HepG2 (cell line): ENCODE measurements around the gene SLFN12L. TPM values are rescaled to one million over a fixed set of nuclear protein-coding genes. Genes with fewer than 3 reads are reported as not detected.

Experiments used
- AKAP8 ChIP-seq: sonication (generic); formaldehyde crosslinking; IDR thresholded peaks from 2 replicates; pipeline ENCODE4 v1.5.1; 2020; ENCODE audit warnings: mild to moderate bottlenecking, missing genetic modification reagents
- ARID5B ChIP-seq: IDR thresholded peaks from 2 replicates; pipeline ENCODE4 v1.4.0; 2020; ENCODE audit warnings: mild to moderate bottlenecking, missing genetic modification reagents
- CHD2 ChIP-seq: IDR thresholded peaks from 2 replicates; pipeline ENCODE4 v1.6.1; 2011; ENCODE audit warnings: low read depth, low read length, improper control_type of control experiment
- DR1 ChIP-seq: sonication (generic); formaldehyde crosslinking; IDR thresholded peaks from 2 replicates; pipeline ENCODE4 v1.8.0; 2021; ENCODE audit warnings: mild to moderate bottlenecking, missing genetic modification reagents, inconsistent platforms
- ELF3 ChIP-seq: IDR thresholded peaks from 2 replicates; pipeline ENCODE4 v1.6.1; 2016; ENCODE audit warnings: missing genetic modification reagents, missing compliant biosample characterization
- GLMP ChIP-seq: sonication (generic); formaldehyde crosslinking; IDR thresholded peaks from 2 replicates; pipeline ENCODE4 v1.9.0; 2021; ENCODE audit warnings: missing genetic modification reagents, mild to moderate bottlenecking, borderline replicate concordance
- HMGXB4 ChIP-seq, 2 experiments: sonication (generic) in 1 of 2; formaldehyde crosslinking in 1 of 2; IDR thresholded peaks; 2 replicates each; pipeline versions ENCODE4 v1.4.0 to v1.6.1; 2018 to 2020; ENCODE audit warnings: missing genetic modification reagents in 2 of 2, borderline replicate concordance in 1 of 2, low read depth in 1 of 2, mild to moderate bottlenecking in 1 of 2, missing biosample characterization in 1 of 2
- HOXA9 ChIP-seq: sonication (generic); formaldehyde crosslinking; IDR thresholded peaks from 2 replicates; pipeline ENCODE4 v1.8.1; 2022; ENCODE audit warnings: missing genetic modification reagents, mild to moderate bottlenecking, moderate library complexity, borderline replicate concordance
- MLX ChIP-seq: IDR thresholded peaks from 2 replicates; pipeline ENCODE4 v1.6.1; 2016
- TCF7L2 ChIP-seq: IDR thresholded peaks from 2 replicates; pipeline ENCODE4 v1.6.1; 2011; ENCODE audit warnings: mild to moderate bottlenecking, low read depth, low read length, moderate library complexity
- TERF1 ChIP-seq: sonication (generic); formaldehyde crosslinking; IDR thresholded peaks from 2 replicates; pipeline ENCODE4 v1.8.0; 2022; ENCODE audit warnings: mild to moderate bottlenecking, missing genetic modification reagents, moderate library complexity
- YEATS4 ChIP-seq: sonication (generic); formaldehyde crosslinking; IDR thresholded peaks from 2 replicates; pipeline ENCODE4 v1.4.0; 2020; ENCODE audit warnings: missing genetic modification reagents, borderline replicate concordance
- ZNF510 ChIP-seq: sonication (generic); formaldehyde crosslinking; IDR thresholded peaks from 2 replicates; pipeline ENCODE4 v1.4.0; 2020; ENCODE audit warnings: low read depth, mild to moderate bottlenecking, missing genetic modification reagents
- polyA plus RNA-seq, 8 experiments: library from polyadenylated mRNA; depleted of rRNA in 3 of 8; stranded (reverse) in 7 of 8; unstranded in 1 of 8; fragments of >200 nt; fragmentation: Illumina TruSeq in 4 of 8; extraction: Trizol in 4 of 8; gene quantifications; 2 replicates each; pipeline versions ENCODE4 v1.2.1 to v1.2.3, GENCODE V29; 2011 to 2016; ENCODE audit warnings: low read depth in 4 of 8, missing spikeins in 1 of 8, mixed read lengths in 1 of 8; ENCODE audit not compliant: insufficient read depth in 1 of 8
- total RNA-seq, 5 experiments: library from RNA; depleted of rRNA; stranded (reverse); fragments of >200 nt; fragmentation: Illumina TruSeq; extraction: Trizol; gene quantifications; 2 replicates each; pipeline ENCODE4 v1.2.3, GENCODE V29; 2016; ENCODE audit warnings: low read depth in 1 of 5

SLFN12L gene
- total and polyA plus RNA-seq, 2 of the 13 experiments (the other 11 are each of a cell fraction or from before 2014, with no cell fraction given), result not detected

- TF ChIP-seq ZNF510 (CRISPR knock-in tag) (peak; percentile 71), HOXA9 (CRISPR knock-in tag) (peak; percentile 18; the same call in 1 of the 2 replicates), TERF1 (no peak), HMGXB4 (CRISPR knock-in tag; IDR thresholded peaks at IDR 0.05; ENCODE audit: borderline replicate concordance in 1 of 2, low read depth in 1 of 2) (peak in 1 of 2 experiments; percentile 75; a peak in 2 of 4 replicates), CHD2 (0 out of 2 replicates have a peak, but pooled peaks have one; percentile 28), YEATS4 (CRISPR knock-in tag) (peak; percentile 95), MLX (no peak), TCF7L2 (no peak), DR1 (CRISPR knock-in tag) (0 out of 2 replicates have a peak, but pooled peaks have one; percentile 44), ELF3 (CRISPR knock-in tag) (peak; percentile 93), AKAP8 (CRISPR knock-in tag) (peak; percentile 87; the same call in 1 of the 2 replicates), ARID5B (peak; percentile 54), GLMP (no peak)
Observed at GRCh38 chr17:35578197-35578928, 40.9 kb upstream of the SLFN12L start, which contains the start of gene PEX12 (continued).
